ENCODE measurements around the gene MBTD1.

Gene MBTD1

DNA sequence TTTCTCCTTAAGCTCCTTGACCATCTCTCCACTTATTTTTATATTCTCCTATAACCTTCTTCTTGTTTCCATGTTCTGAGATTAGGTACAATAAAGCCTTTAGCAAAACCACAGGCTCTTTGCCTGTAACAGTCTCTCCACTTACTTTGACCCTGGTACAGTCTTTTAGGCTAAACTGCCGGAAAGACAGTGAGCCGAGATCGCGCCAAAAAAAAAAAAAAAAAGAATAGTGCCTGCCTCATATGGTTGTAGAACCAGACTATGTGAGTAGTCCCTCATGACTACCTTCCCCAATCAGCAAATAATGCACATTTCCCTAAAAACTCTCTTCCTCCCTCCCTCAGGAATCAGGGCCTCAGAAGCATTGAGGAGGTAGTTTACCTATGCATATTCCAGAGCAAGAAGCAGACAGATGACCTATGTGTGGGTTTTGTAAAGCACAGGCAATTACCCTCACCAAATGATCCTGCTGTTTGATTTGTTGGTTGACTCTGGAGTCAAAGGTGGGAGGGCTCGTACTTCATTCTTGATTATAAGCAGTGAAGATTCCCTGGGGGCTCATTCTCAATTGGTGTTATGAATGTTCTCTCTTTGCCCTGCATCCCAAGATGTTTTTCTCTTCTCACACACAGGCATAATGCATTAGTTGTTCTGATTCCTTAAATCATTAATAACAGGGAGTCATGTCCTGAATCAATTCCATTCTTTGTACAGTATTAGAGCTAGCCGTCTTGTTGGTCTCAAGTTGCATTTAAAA lies 115.4 kb downstream of the MBTD1 start:
- DNase-seq (ENCODE audit: low spot score): no peak

DNA sequence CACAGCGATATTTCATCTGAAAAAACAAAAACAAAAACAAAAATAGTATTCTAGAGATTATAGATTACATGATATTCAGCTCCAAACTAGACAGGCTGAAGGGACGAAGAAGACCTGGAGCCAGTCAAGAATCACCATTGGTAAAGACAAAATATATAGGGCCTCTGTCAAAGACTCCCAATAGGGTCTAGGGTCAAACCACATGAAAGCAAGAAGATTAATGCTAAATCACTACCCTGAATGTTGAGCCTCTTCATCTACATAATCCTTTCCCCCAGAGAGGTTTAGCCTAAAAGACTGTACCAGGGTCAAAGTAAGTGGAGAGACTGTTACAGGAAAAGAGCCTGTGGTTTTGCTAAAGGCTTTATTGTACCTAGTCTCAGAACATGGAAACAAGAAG lies 117.3 kb downstream of the MBTD1 start:
- DNase-seq (ENCODE audit: low spot score): no peak

DNA sequence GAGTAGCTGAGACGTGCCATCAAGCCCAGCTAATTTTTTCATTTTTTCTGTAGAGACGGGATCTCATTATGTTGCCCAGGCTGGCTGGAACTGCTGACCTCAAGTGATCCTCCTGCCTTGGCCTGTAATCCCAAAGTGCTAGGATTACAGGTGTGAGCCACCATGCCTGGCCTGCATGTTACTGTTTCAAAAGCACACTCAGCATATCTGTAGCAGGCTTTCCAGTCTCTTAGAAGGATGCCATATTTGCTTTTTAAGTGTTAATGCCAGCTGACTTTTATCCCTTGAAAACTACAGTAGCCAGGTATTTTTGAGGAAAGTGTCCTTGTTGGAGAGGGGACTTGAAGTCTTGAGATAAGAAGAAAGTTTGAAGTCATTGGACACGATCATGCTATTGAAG lies 123.9 kb downstream of the MBTD1 start:
- no peak for DNase-seq (ENCODE audit: low spot score)

DNA sequence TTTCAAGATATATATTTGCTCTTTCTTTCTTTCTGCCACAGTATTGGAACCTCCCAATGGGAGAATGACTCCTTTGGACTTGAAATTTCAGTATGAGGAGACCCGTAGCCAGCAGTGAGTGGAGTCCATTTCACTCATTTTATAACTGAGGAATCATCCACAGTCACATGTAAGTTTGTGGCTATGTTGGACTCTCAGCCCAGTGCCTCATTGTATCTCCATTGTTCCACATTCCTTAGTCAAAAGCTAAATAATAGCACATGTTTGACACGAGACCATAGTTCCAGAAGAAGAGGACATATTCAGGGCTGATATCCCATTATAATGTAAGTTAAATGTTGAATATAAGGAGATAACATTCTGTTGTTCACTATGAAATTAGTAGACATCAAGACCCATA lies 126.5 kb downstream of the MBTD1 start:
- DNase-seq (ENCODE audit: low spot score): no peak

DNA sequence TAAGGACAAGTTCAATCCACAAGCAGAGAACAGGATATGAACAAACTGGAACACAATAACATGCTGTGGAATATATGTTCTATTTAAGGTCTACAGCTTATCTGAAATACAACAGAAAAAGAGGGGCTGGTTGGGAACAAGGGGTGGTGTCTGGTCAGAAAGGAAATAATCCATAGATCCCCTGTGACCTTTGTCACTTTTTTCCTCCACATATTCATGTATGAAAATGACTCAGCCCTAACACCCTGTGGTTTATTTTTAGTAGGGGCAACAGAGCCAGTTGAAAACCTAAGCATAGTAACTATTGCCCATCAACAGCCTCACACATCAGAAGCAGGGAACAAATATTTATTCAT lies 126.9 kb downstream of the MBTD1 start:
- no peak for DNase-seq (ENCODE audit: low spot score)

DNA sequence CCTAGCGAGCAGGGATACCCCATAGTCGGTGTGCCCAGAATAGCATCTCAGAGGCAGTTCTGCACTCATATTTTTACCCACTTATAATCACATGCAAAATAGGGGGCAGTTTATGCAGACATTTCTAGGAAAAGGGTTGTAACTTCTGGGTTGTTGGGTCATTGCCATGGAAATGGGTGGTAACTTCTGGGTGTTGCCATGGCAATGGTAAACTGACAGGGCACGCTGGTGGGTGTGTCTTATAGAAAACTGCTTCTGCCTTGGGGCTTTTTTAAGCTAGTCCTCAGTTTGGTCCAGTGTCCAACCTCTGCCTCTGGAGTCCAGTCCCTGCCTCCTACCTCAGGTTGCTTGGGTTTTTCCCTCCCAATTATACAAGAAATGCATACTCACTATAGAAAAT lies 131.8 kb downstream of the MBTD1 start:
- DNase-seq (ENCODE audit: low spot score): no peak

Measured in Ammon's horn (tissue), 1 donor.